ENCODE measurements around the gene HYLS1.

Gene HYLS1

GRCh38 chr11:125921042-125921441, 33.6 kb downstream of the HYLS1 start:
- no peak overlapping the region for H3K4me3 ChIP-seq (ENCODE audit: low read depth, low read length)
- no peak for TF ChIP-seq CTCF (IDR thresholded peaks at IDR 0.05; ENCODE audit: control insufficient read depth, extremely low read depth, insufficient read depth)
- no peak for DNase-seq (ENCODE audit: low read depth)

GRCh38 chr11:125922156-125922555, 34.7 kb downstream of the HYLS1 start:
- DNase-seq (ENCODE audit: low read depth): no peak
- no peak overlapping the region for H3K4me3 ChIP-seq (ENCODE audit: low read depth, low read length)
- TF ChIP-seq CTCF (IDR thresholded peaks at IDR 0.05; ENCODE audit: control insufficient read depth, extremely low read depth, insufficient read depth): no peak

- peak; percentile 47 for DNase-seq (ENCODE audit: low read depth)
- TF ChIP-seq CTCF (IDR thresholded peaks at IDR 0.05; ENCODE audit: control insufficient read depth, extremely low read depth, insufficient read depth): peak; percentile 91
- no peak overlapping the region for H3K4me3 ChIP-seq (ENCODE audit: low read depth, low read length)
Measured at GRCh38 chr11:125923012-125923579, 35.6 kb downstream of the HYLS1 start.

GRCh38 chr11:125923633-125924032, 36.2 kb downstream of the HYLS1 start:
- DNase-seq (ENCODE audit: low read depth): no peak
- no peak for TF ChIP-seq CTCF (IDR thresholded peaks at IDR 0.05; ENCODE audit: control insufficient read depth, extremely low read depth, insufficient read depth)
- no peak overlapping the region for H3K4me3 ChIP-seq (ENCODE audit: low read depth, low read length)

- H3K4me3 ChIP-seq (ENCODE audit: low read depth, low read length): no peak overlapping the region
- no peak for DNase-seq (ENCODE audit: low read depth)
- no peak for TF ChIP-seq CTCF (IDR thresholded peaks at IDR 0.05; ENCODE audit: control insufficient read depth, extremely low read depth, insufficient read depth)
Measured at GRCh38 chr11:125924384-125925007, 37.0 kb downstream of the HYLS1 start.

GRCh38 chr11:125925247-125925740, 37.8 kb downstream of the HYLS1 start:
- DNase-seq (ENCODE audit: low read depth): peak; percentile 46
- TF ChIP-seq CTCF (IDR thresholded peaks at IDR 0.05; ENCODE audit: control insufficient read depth, extremely low read depth, insufficient read depth): 0 out of 2 replicates have a peak, but pooled peaks have one; percentile 3
- no peak overlapping the region for H3K4me3 ChIP-seq (ENCODE audit: low read depth, low read length)

Data from LNCaP clone FGC (cell line).